Activated CD8-positive, alpha-beta memory T cell treated with anti-CD3 and anti-CD28 coated beads for 4 hours (primary cell): ENCODE data around the gene SF3B2.
"Not testable (repeated sequence)": the region's sequence is repeated elsewhere in the genome, so short reads cannot be mapped to it uniquely, and the experiment has no call there.

Experiments used
- DNase-seq, 2 donors: peaks; one replicate each; pipeline ENCODE4 v3.0.0-alpha.2; 2020; ENCODE audit warnings: low read depth in 2 of 2

SF3B2 gene

DNA sequence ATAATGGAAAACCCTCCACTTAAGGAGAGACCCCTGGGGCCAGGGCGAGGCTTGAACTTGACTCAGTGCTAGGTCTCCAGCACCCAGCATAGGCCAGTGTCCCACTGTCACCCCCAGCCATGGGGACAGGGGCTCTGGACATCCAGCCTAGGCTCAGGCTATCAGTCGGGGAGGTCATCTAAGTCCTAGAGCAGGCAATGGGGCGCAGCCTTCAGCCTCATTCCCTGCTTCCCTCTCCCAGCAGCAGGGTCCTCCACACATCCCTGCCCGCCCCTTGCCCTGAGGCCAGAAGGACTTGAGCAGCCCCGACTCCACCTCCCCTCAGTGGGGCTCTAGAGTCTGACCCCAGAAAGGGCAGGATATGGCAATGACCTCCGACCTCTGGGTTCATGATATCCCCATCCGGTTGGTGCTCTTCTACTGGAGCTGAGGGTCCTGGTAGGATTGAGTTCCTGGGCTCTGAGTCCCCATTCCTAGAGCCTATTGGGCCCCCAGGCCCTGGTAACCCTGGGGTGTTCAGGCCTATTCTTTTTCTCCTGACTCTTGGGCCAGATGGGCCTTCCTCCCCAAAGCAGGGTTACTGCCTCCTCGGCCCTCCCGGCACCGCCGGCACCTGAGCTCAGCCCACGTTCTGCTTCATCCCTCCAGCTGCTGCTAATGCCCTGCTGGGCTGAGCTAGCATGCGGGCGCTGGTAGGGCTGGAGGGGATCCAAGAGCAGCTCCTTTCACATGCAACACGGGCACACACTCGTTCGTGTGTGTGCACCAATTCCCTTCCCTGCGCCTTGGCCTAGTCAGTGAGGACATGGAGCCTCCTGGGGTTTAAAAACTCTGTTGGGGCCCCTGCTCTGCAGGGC, 36.0 kb upstream of the SF3B2 start:
- DNase-seq = no peak

DNA sequence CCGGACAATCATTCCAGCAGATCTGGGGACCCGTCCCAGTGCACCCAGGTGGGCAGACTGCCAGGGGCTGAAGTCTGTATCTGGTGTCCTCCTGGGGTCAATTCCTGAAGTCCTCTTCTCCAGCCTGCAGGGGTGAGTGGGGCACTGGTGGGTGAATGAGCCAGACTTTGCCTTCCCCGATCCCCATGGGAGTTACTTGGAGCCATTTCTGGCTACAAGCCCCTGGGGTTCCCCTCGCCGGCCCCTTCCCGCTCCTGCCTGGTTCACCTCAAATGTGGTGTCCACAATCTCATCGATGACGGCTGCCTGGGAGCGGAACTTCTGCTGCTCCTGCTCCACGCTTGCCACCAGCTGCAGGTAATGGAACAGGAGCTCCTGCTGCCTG, 35.4 kb upstream of the SF3B2 start:
- DNase-seq = no peak

GRCh38 chr11:66017321-66017720, 34.8 kb upstream of the SF3B2 start:
- DNase-seq = peak in 1 of 2 donors; percentile 44

DNA sequence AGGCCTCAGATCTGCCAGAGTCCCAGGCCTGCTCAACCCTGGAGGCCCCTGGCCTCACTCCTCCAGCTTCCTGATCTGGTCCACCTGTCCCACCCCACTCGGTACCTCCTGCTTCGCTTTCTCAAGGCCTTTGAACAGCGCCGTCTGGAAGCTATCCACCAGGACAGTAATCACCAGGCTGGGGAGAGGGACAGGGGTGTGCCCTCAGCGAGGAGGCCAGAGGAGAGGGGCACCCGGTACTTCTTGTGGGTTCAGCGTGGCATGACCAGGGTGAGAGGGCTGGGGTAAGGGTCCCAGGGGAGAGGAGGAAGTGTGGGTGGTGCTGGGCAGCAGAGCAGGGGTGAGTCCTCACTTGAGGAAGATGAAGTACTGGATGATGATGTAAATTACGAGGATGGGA, 32.0 kb upstream of the SF3B2 start:
- no peak for DNase-seq

DNA sequence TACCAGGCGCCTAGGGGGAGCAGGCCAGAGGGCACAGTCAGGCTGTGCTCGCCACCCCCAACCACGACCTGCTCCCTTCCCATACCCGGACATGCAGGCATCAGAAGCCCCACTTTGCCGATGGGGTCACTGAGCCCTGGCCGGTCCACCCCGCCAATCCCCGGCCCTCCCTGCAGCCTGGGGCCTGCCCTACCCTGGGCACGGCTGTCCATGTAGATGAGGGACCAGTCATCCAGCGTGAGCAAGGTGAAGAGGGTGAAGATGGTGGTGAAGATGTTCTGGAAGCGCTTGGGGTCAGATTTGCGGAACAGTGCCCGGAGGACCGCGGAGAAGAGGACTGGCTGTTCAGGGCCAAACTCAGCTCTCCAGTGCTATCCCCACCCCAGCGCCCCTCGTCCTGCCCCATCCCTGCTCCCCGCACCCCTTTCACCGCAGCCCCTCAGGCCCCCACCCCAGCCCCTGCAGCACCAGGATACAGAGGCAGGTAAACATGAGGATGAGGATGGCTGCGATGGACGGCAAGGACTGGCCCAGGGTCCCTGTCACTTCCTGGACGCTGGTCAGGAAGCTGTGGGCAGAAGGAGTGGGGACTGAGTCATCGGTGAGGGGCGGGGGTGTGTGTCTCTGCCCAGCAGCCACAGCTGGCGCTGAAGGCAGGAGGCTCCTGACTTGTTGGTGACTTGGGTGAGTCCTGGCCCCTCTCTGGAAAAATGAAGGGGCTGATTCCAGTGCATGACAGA, 31.4 kb upstream of the SF3B2 start:
- no peak for DNase-seq

GRCh38 chr11:66022401-66023185, 29.6 kb upstream of the SF3B2 start:
- peak; percentile 28 to 51 for DNase-seq

- DNase-seq = not testable (repeated sequence)
These were observed 29.1 kb upstream of the SF3B2 start for GRCh38 chr11:66023186-66023440.

DNA sequence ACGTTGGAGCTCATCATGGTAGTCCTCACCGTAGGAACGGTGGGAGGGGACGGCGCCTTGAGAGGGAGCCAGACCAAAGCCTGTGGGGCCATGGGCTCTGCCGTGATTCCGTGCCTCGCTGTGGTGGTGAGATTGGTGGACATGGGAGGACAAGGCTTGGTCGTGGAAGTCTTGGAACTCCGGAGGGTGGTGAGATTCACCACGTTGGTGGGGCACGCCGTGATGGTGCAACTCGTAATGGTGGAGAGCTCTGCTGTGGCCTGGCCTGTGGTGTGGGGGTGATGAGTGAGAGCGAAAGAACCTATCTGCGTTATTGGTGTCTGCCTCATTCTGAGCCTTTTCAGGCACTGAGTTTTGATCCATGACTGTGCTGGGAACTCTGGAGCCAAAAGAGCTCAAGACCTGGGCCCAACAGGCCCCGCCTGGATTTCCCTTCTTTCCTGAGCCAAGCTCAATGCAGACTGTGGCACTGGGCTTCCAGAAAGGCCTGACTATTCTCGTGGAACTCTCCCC, 26.1 kb upstream of the SF3B2 start, which contains the start of gene CATSPER1:
TSS of gene CATSPER1 (minus strand) at position 463 of the 513 bp plus-strand sequence. CDS start at position 363, 100 bp downstream.
- DNase-seq = no peak

DNA sequence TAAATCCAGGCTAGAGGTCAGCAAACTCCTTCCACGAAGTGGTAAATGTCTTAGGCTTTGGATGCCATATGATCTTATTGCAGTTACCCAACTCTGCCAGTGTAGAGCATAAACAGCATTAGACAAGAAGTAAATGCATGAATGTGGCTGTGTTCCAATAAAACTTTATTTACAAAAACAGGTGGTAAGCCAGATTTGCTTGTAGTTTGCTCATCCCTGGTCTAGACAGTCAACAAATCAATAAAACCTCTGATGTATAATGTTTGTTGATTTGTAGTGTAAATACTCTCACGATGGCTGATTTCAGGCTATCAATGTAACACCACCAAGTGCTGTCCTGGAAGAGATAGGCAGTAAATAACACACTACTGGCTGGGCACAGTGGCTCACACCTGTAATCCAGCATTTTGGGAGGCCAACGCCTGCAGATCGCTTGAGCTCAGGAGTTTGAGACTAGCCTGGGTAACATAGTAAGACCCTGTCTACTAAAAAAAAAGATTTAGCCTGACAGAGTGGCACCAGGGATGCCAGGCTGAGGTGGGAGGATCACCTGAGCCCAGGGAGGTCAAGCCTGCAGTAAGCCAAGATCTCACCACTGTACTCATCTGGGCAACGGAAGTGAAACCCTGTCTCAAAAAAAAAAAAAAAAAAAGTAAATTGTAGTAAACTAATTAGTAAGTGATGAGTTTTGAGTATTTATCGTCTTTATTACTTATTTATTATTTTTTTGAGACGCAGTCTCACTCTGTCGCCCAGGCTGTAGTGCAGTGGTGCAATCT, 19.0 kb upstream of the SF3B2 start:
- DNase-seq = no peak

DNA sequence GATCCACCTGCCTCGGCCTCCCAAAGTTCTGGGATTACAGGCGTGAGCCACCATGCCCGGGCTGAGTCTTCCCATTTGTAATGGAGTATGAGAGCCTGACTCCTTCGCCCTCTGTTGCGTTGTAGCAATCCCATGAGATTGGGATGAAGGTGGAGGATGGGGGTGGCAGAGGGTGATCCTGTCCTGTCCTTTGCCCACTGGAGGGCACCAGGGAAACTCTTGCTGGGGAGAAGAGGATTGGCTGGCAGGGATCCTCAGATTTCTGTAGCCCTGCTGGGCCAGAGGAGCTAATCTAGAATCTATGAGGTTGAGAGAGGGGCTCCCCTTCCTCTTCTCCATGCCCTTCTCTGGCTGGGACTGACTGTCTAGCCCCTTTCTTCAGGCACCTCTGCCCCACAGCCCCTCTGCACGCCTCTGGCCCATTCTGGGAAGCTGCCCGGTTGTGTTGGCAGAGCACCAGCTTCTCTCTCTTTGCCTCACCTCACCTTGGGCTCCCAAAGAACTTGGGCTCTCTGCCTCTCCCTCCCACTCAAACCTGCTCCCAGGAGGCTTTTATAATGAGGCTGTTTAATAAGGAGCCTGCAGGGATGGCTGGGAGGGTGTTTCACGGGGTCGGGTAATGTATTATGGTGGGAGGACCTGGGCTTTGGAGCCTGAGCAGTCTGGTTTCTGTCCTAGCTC, 16.4 kb upstream of the SF3B2 start:
- DNase-seq = no peak

DNA sequence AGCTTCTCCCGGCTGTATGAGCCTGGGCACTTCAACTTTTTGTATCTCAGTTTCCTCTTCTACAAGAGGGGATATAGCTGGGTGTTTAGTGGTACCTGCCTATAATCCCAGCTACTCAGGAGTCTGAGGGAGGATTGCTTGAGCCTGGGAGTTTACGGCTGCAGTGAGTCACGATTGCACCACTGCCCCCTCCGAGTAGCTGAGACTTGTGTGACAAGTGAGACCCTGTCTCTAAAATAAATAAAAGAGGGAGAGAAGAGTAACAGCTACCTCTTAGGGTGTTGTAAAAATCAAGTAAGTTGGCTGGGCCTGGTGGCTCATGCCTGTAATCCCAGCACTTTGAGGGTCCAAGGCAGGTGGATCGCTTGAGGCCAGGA, 15.8 kb upstream of the SF3B2 start:
- no peak for DNase-seq

GRCh38 chr11:66037327-66037726, 14.8 kb upstream of the SF3B2 start:
- DNase-seq = no peak

- no peak for DNase-seq
These were observed 12.4 kb upstream of the SF3B2 start for GRCh38 chr11:66039765-66040164.

DNA sequence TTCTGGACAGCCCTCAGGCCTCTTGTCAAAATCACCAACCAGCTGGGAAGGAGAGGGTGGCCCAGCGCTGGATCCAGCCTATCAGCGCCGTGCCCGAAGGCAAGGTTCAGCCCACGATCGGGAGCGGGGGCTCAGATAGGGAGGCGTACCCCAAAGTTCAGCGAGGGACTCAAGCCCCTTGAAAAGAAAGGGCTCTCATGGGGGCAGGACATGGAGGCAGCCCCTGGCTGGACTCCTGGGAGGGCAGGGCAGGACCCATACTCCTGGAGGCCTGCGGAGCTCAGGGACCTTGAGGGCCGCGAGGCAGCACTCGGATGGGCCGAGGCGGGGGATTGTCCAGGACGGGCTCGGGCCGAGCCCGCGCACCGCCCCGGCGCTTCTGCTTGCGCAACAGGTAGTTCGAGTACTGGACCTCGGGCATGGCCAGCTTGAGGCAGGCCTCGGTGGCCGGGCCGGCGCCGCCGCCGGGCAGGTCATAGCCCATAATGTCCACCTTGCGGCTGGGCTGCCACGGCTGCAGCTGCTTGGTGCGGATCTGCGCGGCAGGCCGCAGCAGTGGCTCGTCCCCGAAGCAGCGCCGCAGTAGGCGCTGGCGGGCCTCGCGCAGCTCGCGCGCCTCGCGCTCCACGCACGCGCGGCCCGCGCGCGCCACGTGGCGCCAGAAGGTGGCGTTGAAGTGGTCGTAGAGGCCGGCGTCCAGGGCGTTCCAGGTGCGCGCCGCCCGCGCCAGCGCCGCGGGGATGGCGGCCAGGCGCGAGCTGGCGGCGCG, 9.8 kb upstream of the SF3B2 start:
- no peak for DNase-seq

DNA sequence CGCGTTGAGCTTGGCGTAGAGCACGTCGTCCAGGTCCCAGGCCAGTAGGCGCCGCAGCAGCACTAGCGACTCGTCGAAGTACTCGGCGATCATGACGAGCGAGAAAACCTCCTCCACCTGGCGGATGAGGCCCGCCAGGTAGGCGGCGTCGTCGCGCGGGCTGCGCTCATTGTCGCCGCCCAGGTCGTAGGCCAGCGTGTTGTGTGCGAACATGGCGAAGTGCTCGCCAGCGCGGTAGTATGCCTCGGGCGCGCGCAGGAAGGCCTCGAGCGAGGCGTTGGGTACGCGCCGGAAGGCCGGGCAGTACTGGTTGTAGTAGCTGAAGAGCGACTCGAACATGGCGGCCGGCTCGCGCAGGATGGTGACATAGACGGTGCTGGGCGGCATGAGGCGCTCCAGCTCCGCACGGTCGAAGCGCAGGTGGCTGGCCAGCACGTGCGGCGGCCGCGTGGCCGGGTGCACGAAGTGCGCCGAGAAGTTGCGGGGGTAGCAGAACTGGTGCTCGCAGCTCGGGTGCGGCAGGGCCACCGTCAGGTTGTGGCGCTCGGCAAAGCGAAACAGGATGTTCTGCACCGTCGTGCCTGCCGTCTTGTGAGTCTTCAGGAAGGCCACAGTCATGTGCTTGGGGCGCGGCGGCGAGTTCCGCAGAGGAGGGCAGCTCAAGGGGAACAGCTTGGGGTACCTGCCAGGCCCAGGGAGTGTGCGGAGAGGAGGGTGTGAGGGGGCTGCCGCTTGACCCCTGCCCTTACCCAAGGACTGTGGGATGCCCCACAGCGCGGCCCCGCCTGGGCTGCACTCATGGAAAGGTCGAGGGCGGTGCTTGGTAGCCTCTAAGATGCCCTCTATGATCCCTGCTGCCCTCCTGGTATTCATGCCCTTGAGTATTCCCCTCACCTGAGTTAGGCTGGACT, 8.9 kb upstream of the SF3B2 start:
- DNase-seq = no peak

- DNase-seq = no peak
These were observed 7.4 kb upstream of the SF3B2 start for GRCh38 chr11:66044757-66045156.

- peak; percentile 66 to 68 for DNase-seq
These were observed 7.0 kb upstream of the SF3B2 start for GRCh38 chr11:66045177-66045639.

DNA sequence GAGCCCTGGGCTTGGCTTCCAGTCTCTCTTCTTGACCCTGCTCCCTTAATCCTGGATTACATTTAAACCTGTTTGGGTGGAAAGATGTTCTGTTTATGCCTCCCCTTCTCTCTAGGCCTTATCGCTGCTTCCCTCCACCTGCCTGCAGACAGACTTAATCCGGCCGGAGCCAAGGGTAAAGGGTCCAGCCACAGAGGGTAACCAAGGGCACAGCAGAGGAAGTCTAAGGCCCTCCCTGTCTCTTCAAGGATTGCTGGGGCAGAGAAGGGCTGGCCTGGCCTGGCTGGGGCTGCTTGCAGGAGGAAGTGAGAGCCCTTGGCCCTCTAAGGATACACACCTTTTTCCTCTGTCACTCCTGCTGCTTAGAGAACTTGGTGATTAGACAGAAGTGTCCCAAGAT, 5.3 kb upstream of the SF3B2 start:
- DNase-seq = no peak
